GM12865 (cell line): ENCODE results near the gene ALG2.

Experiments
- DNase-seq: peaks from one replicate; pipeline ENCODE4 v3.0.0; 2010; ENCODE audit warnings: low read depth
- H3K4me3 ChIP-seq: 2 replicates; pipeline ENCODE4 v1.5.1; 2011; ENCODE audit warnings: mild to moderate bottlenecking, low read depth, low read length, control low read depth
- CTCF ChIP-seq: IDR thresholded peaks from 2 replicates; pipeline ENCODE4 v1.5.1; 2011; ENCODE audit warnings: low read length, control low read depth, low read depth, inconsistent platforms; ENCODE audit not compliant: insufficient read depth; ENCODE audit errors: missing control alignments

Gene ALG2

GRCh38 chr9:99193466-99193821 lies 28.3 kb downstream of the ALG2 start:
- DNase-seq, result no peak
- TF ChIP-seq CTCF, result no peak
- H3K4me3 ChIP-seq, result no peak overlapping the region

- no peak for DNase-seq
- no peak overlapping the region for H3K4me3 ChIP-seq
- no peak for TF ChIP-seq CTCF
Observed at GRCh38 chr9:99192786-99193465, 28.8 kb downstream of the ALG2 start.

GRCh38 chr9:99190597-99191283 lies 31.0 kb downstream of the ALG2 start:
- H3K4me3 ChIP-seq, result no peak overlapping the region
- no peak for DNase-seq
- TF ChIP-seq CTCF, result no peak

GRCh38 chr9:99189887-99190596 lies 31.7 kb downstream of the ALG2 start:
- no peak overlapping the region for H3K4me3 ChIP-seq
- TF ChIP-seq CTCF, result no peak
- no peak for DNase-seq

GRCh38 chr9:99189186-99189585 lies 32.6 kb downstream of the ALG2 start:
- DNase-seq, result no peak
- TF ChIP-seq CTCF, result no peak
- H3K4me3 ChIP-seq, result no peak overlapping the region

- peak; percentile 45 for DNase-seq
- H3K4me3 ChIP-seq, result no peak overlapping the region
- no peak for TF ChIP-seq CTCF
Observed at GRCh38 chr9:99187311-99187710, 34.4 kb downstream of the ALG2 start.

- TF ChIP-seq CTCF, result no peak
- no peak overlapping the region for H3K4me3 ChIP-seq
- no peak for DNase-seq
Observed at GRCh38 chr9:99185934-99186333, 35.8 kb downstream of the ALG2 start.
